ENCODE measurements around the gene PAX7. TPM values are rescaled to one million over a fixed set of nuclear protein-coding genes. Genes with fewer than 3 reads are reported as not detected.

PAX7 gene
- total RNA-seq, 6 experiments from 2014 or later, result not detected

DNA sequence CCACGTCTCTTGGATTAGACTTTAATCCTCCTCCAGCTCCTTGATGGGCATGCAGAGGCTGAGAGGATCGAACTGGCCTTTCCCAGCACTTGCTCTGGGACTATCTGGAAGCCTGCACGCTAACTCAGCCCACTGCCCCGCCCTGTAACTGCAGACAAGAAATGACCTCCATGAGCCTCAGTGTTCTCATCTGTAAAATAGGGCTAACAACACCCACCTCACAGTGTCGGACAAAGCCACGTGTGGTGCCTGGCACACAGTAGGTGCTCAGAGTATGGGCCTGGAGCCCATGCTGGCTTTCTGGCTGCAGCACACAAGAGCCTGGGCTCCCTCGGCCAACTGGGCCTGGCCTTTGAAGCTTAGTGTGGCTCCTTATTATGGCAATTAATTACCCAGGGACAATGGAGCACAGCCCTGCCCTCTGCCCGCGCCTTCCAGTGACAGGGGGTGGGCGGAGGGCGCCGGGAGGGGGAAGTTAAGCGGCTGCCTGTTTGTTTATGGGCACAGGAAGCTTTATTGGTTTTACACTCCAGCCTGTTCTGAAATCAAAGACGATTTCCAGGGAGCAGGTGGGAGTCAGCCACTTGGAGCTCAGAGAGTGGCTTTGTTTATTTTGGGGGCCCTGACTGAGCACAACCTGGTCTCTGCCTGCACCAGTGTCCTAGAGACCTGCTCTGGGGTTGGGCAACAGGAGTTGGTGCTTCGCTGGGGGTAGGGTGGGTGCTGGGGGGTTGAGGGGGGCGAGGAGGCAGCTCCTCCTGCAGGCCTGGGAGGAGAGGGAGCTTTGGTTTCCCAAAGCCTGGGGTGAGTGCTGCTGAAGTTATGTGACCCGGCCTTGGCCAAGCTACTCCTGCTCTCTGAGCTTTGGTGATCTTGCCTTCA lies 31.0 kb downstream of the PAX7 start:
- intact Hi-C loops (cut with DNase I), result no loop called here
- no peaks in the 10 kb centered on the region for H3K27me3 ChIP-seq
- H3K4me1 ChIP-seq, result no peaks in the 10 kb centered on the region
- no peak for TF ChIP-seq POLR2A (IDR thresholded peaks at IDR 0.05)
- no peak for TF ChIP-seq CTCF (IDR thresholded peaks at IDR 0.05)
- no peak for ATAC-seq
- no peak overlapping the region for H3K27ac ChIP-seq
- H3K9me3 ChIP-seq, result no peaks in the 10 kb centered on the region
- H3K4me3 ChIP-seq, result no peak overlapping the region
- H3K36me3 ChIP-seq, result no peaks in the 10 kb centered on the region
- no peak for DNase-seq
- whole genome bisulfite sequencing (ENCODE audit: insufficient coverage, low coverage, low lambda C conversion rate, missing lambda C conversion rate), result 25% methylated on average over 11 of the region's 17 CpGs

GRCh38 chr1:18662286-18662639 lies 31.6 kb downstream of the PAX7 start:
- TF ChIP-seq CTCF (IDR thresholded peaks at IDR 0.05) (no peak), POLR2A (IDR thresholded peaks at IDR 0.05) (no peak)
- 50% methylated on average over 1 of the region's 5 CpGs for WGBS (ENCODE audit: insufficient coverage, low coverage, low lambda C conversion rate, missing lambda C conversion rate)
- no peak for ATAC-seq
- Histone ChIP-seq H3K27me3 (no peaks in the 10 kb centered on the region), H3K4me3 (no peak overlapping the region), H3K27ac (no peak overlapping the region), H3K4me1 (no peaks in the 10 kb centered on the region), H3K36me3 (no peaks in the 10 kb centered on the region), H3K9me3 (no peaks in the 10 kb centered on the region)
- no peak for DNase-seq
- intact Hi-C loops (cut with DNase I), result no loop called here

DNA sequence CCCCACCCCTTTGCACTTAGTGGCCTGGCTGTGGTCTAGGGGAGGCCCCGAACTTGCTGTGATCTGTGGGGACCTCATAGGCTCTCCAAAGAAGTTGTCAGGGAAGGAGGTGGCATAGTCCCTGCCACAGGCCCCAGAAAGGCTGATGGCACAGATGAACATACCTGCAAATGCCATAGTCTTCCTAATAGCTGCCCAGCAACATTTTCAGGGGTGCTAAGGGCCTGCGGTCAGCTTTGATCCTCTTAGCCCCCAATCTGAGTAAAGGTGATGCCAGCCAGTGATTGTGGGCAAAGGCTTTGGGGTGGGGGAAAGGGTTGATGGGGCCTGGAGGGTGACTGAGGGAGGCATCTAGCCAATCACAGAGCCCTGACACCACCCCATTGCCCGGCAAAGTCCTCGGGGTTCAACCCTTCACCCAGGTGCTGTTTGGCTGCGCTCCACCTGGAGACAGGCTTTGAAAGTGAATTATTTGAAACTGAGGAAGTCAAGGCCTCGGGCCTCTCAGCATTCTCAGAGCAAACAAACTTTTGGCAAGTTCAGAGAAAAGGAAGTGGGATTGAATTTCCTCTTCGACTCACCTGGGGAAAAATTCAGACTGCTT lies 35.8 kb downstream of the PAX7 start:
- intact Hi-C loops (cut with DNase I), result no loop called here
- 38% methylated on average over 4 of the region's 7 CpGs for WGBS (ENCODE audit: insufficient coverage, low coverage, low lambda C conversion rate, missing lambda C conversion rate)
- DNase-seq, result no peak
- H3K36me3 ChIP-seq, result no peaks in the 10 kb centered on the region
- H3K9me3 ChIP-seq, result no peaks in the 10 kb centered on the region
- no peak overlapping the region for H3K4me3 ChIP-seq
- H3K4me1 ChIP-seq, result no peaks in the 10 kb centered on the region
- no peak for ATAC-seq
- no peak overlapping the region for H3K27ac ChIP-seq
- TF ChIP-seq POLR2A (IDR thresholded peaks at IDR 0.05), result no peak
- TF ChIP-seq CTCF (IDR thresholded peaks at IDR 0.05), result no peak
- no peaks in the 10 kb centered on the region for H3K27me3 ChIP-seq

GRCh38 chr1:18667333-18667732 lies 36.7 kb downstream of the PAX7 start:
- no peak overlapping the region for H3K4me3 ChIP-seq
- no peaks in the 10 kb centered on the region for H3K9me3 ChIP-seq
- DNase-seq, result no peak
- TF ChIP-seq CTCF (IDR thresholded peaks at IDR 0.05), result no peak
- TF ChIP-seq POLR2A (IDR thresholded peaks at IDR 0.05), result no peak
- WGBS (ENCODE audit: insufficient coverage, low coverage, low lambda C conversion rate, missing lambda C conversion rate), result 56% methylated on average over 5 of the region's 6 CpGs
- H3K36me3 ChIP-seq, result no peaks in the 10 kb centered on the region
- intact Hi-C loops (cut with DNase I), result no loop called here
- no peaks in the 10 kb centered on the region for H3K4me1 ChIP-seq
- no peaks in the 10 kb centered on the region for H3K27me3 ChIP-seq
- no peak for ATAC-seq
- no peak overlapping the region for H3K27ac ChIP-seq
